ENCODE measurements around the gene OTOG.

OTOG gene

GRCh38 chr11:17561526-17561925 lies 14.5 kb downstream of the OTOG start:
- DNase-seq = no peak

- no peak for DNase-seq
Observed at GRCh38 chr11:17563231-17563646, 16.2 kb downstream of the OTOG start.

GRCh38 chr11:17563961-17564686 lies 17.1 kb downstream of the OTOG start:
- DNase-seq = no peak

- no peak for DNase-seq
Observed at GRCh38 chr11:17564687-17565042, 17.6 kb downstream of the OTOG start.

- no peak for DNase-seq
Observed at GRCh38 chr11:17568944-17569343, 21.9 kb downstream of the OTOG start.

- no peak for DNase-seq
Observed at GRCh38 chr11:17570034-17570433, 23.0 kb downstream of the OTOG start.

GRCh38 chr11:17571431-17572358 lies 24.6 kb downstream of the OTOG start:
- DNase-seq = no peak

GRCh38 chr11:17572359-17572690 lies 25.3 kb downstream of the OTOG start:
- DNase-seq = no peak

GRCh38 chr11:17572791-17573460 lies 25.9 kb downstream of the OTOG start:
- no peak for DNase-seq

GRCh38 chr11:17573526-17573925 lies 26.5 kb downstream of the OTOG start:
- no peak for DNase-seq

GRCh38 chr11:17574141-17575091 lies 27.4 kb downstream of the OTOG start:
- no peak for DNase-seq

GRCh38 chr11:17575431-17576425 lies 28.7 kb downstream of the OTOG start:
- DNase-seq = no peak

GRCh38 chr11:17578296-17578695 lies 31.2 kb downstream of the OTOG start:
- DNase-seq = no peak

- no peak for DNase-seq
Observed at GRCh38 chr11:17578958-17579357, 31.9 kb downstream of the OTOG start.

- peak; percentile 15 for DNase-seq
Observed at GRCh38 chr11:17579451-17579850, 32.4 kb downstream of the OTOG start.

GRCh38 chr11:17580271-17580670 lies 33.2 kb downstream of the OTOG start:
- peak; percentile 8 for DNase-seq

- no peak for DNase-seq
Observed at GRCh38 chr11:17581036-17581731, 34.1 kb downstream of the OTOG start.

- DNase-seq = no peak
Observed at GRCh38 chr11:17581732-17582053, 34.6 kb downstream of the OTOG start.

- no peak for DNase-seq
Observed at GRCh38 chr11:17585911-17586695, 39.0 kb downstream of the OTOG start.

- no peak for DNase-seq
Observed at GRCh38 chr11:17588166-17588565, 41.1 kb downstream of the OTOG start.

Measured in femur (tissue), 1 donor.